HG03159 (cell line): ENCODE data around the gene FAP.

Experiments used
- ATAC-seq: cut with Tn5 transposase; IDR thresholded peaks from one replicate; pipeline ENCODE4 v1.9.1; 2021; ENCODE audit warnings: mild to moderate bottlenecking, moderate library complexity; ENCODE audit not compliant: unreplicated experiment

FAP gene

GRCh38 chr2:162243294-162243693, at the start of gene FAP:
Gene FAP, minus strand, starts transcription at chr2:162243445. Its CDS starts 118 bp downstream, at chr2:162243327.
- ATAC-seq = no peak

GRCh38 chr2:162291748-162292147, 48.5 kb upstream of the FAP start:
- ATAC-seq = no peak

GRCh38 chr2:162282765-162283425, 39.6 kb upstream of the FAP start:
- no peak for ATAC-seq

GRCh38 chr2:162280654-162281053, 37.4 kb upstream of the FAP start:
- ATAC-seq = no peak

GRCh38 chr2:162277381-162277780, 34.1 kb upstream of the FAP start:
- no peak for ATAC-seq

- ATAC-seq = no peak
Observed at GRCh38 chr2:162267996-162268395, 24.8 kb upstream of the FAP start.

GRCh38 chr2:162267496-162267895, 24.3 kb upstream of the FAP start:
- no peak for ATAC-seq

GRCh38 chr2:162266460-162266760, 23.2 kb upstream of the FAP start:
- no peak for ATAC-seq

GRCh38 chr2:162265666-162266459, 22.6 kb upstream of the FAP start:
- no peak for ATAC-seq

- ATAC-seq = peak; percentile 60
Observed at GRCh38 chr2:162261032-162261945, 18.0 kb upstream of the FAP start.

GRCh38 chr2:162258686-162259085, 15.4 kb upstream of the FAP start:
- ATAC-seq = no peak

GRCh38 chr2:162258169-162258568, 14.9 kb upstream of the FAP start:
- no peak for ATAC-seq

- ATAC-seq = no peak
Observed at GRCh38 chr2:162257425-162257824, 14.2 kb upstream of the FAP start.

GRCh38 chr2:162256591-162256991, 13.3 kb upstream of the FAP start:
- ATAC-seq = no peak

GRCh38 chr2:162254236-162254871, 11.1 kb upstream of the FAP start:
- ATAC-seq = no peak

GRCh38 chr2:162253435-162253834, 10.2 kb upstream of the FAP start:
- no peak for ATAC-seq

- no peak for ATAC-seq
Observed at GRCh38 chr2:162252153-162252552, 8.9 kb upstream of the FAP start.

- no peak for ATAC-seq
Observed at GRCh38 chr2:162245781-162246180, 2.5 kb upstream of the FAP start.

- no peak for ATAC-seq
Observed at GRCh38 chr2:162245061-162245460, 1.8 kb upstream of the FAP start.

GRCh38 chr2:162244541-162245031, 1.3 kb upstream of the FAP start:
- ATAC-seq = no peak

- ATAC-seq = no peak
Observed at GRCh38 chr2:162243715-162244114, 470 bp upstream of the FAP start.
